Activated CD4-positive, alpha-beta T cell treated with anti-CD3 and anti-CD28 coated beads, Interleukin-2, amount 10 ng/mL, durations not matched to agents 24 days and 14 days (primary cell): ENCODE results near the gene LRRC46. TPM values are rescaled to one million over a fixed set of nuclear protein-coding genes. Genes with fewer than 3 reads are reported as not detected.

Experiments used
- DNase-seq: peaks from one replicate; pipeline ENCODE4 v3.0.0; 2022
- H3K27ac Mint-ChIP-seq: one replicate; pipeline ENCODE4 v1.8.0; 2022; ENCODE audit warnings: mild to moderate bottlenecking, mixed read lengths
- H3K27me3 Mint-ChIP-seq: one replicate; pipeline ENCODE4 v1.8.0; 2022; ENCODE audit warnings: mixed read lengths
- H3K36me3 Mint-ChIP-seq: one replicate; pipeline ENCODE4 v1.8.0; 2022; ENCODE audit warnings: low read depth, mild to moderate bottlenecking, mixed read lengths
- H3K4me1 Mint-ChIP-seq: one replicate; pipeline ENCODE4 v1.8.0; 2021; ENCODE audit warnings: mixed read lengths
- H3K4me3 Mint-ChIP-seq: one replicate; pipeline ENCODE4 v1.8.0; 2022; ENCODE audit warnings: mild to moderate bottlenecking, moderate library complexity, mixed read lengths
- H3K9me3 Mint-ChIP-seq: one replicate; pipeline ENCODE4 v1.8.0; 2021; ENCODE audit warnings: mixed read lengths
- intact Hi-C: fragments of 100-400 bp; cut with micrococcal nuclease; formaldehyde crosslinking; loops from one replicate; pipeline ENCODE4 v1.15.1; 2023
- total RNA-seq: library from RNA; stranded (reverse); gene quantifications from 2 replicates; pipeline ENCODE4 v1.2.3, GENCODE V29; 2022

LRRC46 gene
- total RNA-seq, result 0.33 and 0.44 TPM in 2 replicates

- Mint-ChIP-seq H3K4me1 (peaks cover 38% of the 10 kb centered on the region), H3K36me3 (peaks cover 26% of the 10 kb centered on the region), H3K9me3 (no peaks in the 10 kb centered on the region), H3K27me3 (no peaks in the 10 kb centered on the region), H3K4me3 (peak within 1 kb of the TSS; percentile 94), H3K27ac (peak within 1 kb of the TSS; percentile 89)
- peak; percentile 98 for DNase-seq
- intact Hi-C loops, result loop anchor here (1.0 to 2.0 kb wide), 2 partner anchors 10 to 64 kb away; partner anchors contain the start of gene OSBPL7
Observed at GRCh38 chr17:47831003-47831933, at the start of gene LRRC46, which contains the start of gene MRPL10. Gene LRRC46 (plus strand): TSS chr17:47831670. CDS start chr17:47831990, 320 bp downstream. Gene MRPL10 (minus strand): TSS chr17:47831541. CDS start chr17:47831511, 30 bp downstream.

GRCh38 chr17:47785538-47786123, 45.8 kb upstream of the LRRC46 start:
- H3K4me1 Mint-ChIP-seq, result peaks cover 6% of the 10 kb centered on the region
- DNase-seq, result peak; percentile 82
- no peak overlapping the region for H3K4me3 Mint-ChIP-seq
- H3K36me3 Mint-ChIP-seq, result no peaks in the 10 kb centered on the region
- no peak overlapping the region for H3K27ac Mint-ChIP-seq
- H3K27me3 Mint-ChIP-seq, result peaks cover 55% of the 10 kb centered on the region
- intact Hi-C loops, result no loop called here
- H3K9me3 Mint-ChIP-seq, result no peaks in the 10 kb centered on the region

- intact Hi-C loops, result loop anchor here (5.0 kb wide), 1 partner anchor 53 kb away; no protein-coding TSS in a partner anchor
- Mint-ChIP-seq H3K36me3 (no peaks in the 10 kb centered on the region), H3K27me3 (peaks cover 65% of the 10 kb centered on the region)
Observed at GRCh38 chr17:47789611-47790561, 41.6 kb upstream of the LRRC46 start.

GRCh38 chr17:47791025-47791424, 40.4 kb upstream of the LRRC46 start:
- peaks cover 8% of the 10 kb centered on the region for H3K4me1 Mint-ChIP-seq
- H3K27me3 Mint-ChIP-seq, result peaks cover 65% of the 10 kb centered on the region
- peak overlapping the region; percentile 69 for H3K4me3 Mint-ChIP-seq
- no peaks in the 10 kb centered on the region for H3K9me3 Mint-ChIP-seq
- intact Hi-C loops, result loop anchor here (5.0 kb wide), 1 partner anchor 54 kb away; no protein-coding TSS in a partner anchor
- H3K36me3 Mint-ChIP-seq, result no peaks in the 10 kb centered on the region
- H3K27ac Mint-ChIP-seq, result no peak overlapping the region
- no peak for DNase-seq

More at GRCh38 chr17:47789611-47790561, 41.6 kb upstream of the LRRC46 start:
- Mint-ChIP-seq H3K27ac (no peak overlapping the region), H3K4me3 (peak overlapping the region; percentile 69), H3K9me3 (no peaks in the 10 kb centered on the region), H3K4me1 (peaks cover 8% of the 10 kb centered on the region)
- peak; percentile 85 for DNase-seq

GRCh38 chr17:47792457-47792856, 39.0 kb upstream of the LRRC46 start:
- no peak overlapping the region for H3K27ac Mint-ChIP-seq
- no peak for DNase-seq
- H3K4me1 Mint-ChIP-seq, result peaks cover 8% of the 10 kb centered on the region
- no peak overlapping the region for H3K4me3 Mint-ChIP-seq
- H3K36me3 Mint-ChIP-seq, result no peaks in the 10 kb centered on the region
- H3K9me3 Mint-ChIP-seq, result no peaks in the 10 kb centered on the region
- H3K27me3 Mint-ChIP-seq, result peaks cover 65% of the 10 kb centered on the region
- intact Hi-C loops, result loop anchor here (5.0 kb wide), 1 partner anchor 55 kb away; no protein-coding TSS in a partner anchor

DNA sequence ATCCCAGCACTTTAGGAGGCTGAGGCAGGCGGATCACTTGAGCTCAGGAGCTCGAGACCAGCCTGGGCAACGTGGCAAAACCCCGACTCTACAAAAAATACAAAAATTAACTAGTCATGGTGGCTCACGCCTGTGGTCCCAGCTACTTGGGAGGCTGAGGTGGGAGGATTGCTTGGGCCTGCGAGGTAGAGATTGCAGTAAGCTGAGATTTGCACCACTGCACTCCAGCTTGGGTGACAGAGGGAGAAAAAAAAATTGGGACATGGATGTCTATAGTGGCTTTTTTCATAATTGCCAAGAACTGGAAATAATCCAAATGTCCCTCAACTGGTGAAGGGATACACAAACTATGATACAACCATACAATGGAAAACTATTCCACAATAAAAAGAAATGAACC, 38.5 kb upstream of the LRRC46 start:
- Mint-ChIP-seq H3K9me3 (no peaks in the 10 kb centered on the region), H3K4me3 (no peak overlapping the region), H3K27me3 (peaks cover 64% of the 10 kb centered on the region), H3K4me1 (peaks cover 8% of the 10 kb centered on the region), H3K27ac (no peak overlapping the region), H3K36me3 (no peaks in the 10 kb centered on the region)
- intact Hi-C loops, result loop anchor here (5.0 kb wide), 1 partner anchor 56 kb away; no protein-coding TSS in a partner anchor
- DNase-seq, result no peak

DNA sequence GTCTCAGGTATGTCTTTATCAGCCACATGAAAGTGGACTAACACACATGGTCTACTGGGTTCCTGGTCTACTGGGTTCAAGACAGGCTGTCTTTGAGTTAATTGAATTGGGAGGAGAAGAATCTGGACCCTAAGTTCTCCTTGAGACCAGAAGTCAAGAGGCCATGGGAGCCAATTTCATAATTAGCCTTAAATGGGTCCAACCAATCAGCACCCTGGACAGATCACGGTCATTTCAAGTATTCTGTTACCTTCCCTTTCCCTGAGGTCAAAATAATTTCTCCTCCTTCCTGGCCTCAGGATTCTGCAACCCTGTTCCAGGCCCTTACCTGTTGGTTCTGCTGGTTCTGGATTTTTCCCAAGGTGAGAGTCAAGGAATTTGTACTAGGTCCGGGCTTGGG, 33.7 kb upstream of the LRRC46 start:
- Mint-ChIP-seq H3K36me3 (no peaks in the 10 kb centered on the region), H3K4me1 (peaks cover 3% of the 10 kb centered on the region), H3K4me3 (no peak overlapping the region), H3K27me3 (peaks cover 28% of the 10 kb centered on the region), H3K27ac (no peak overlapping the region), H3K9me3 (no peaks in the 10 kb centered on the region)
- intact Hi-C loops, result no loop called here
- peak; percentile 58 for DNase-seq

DNA sequence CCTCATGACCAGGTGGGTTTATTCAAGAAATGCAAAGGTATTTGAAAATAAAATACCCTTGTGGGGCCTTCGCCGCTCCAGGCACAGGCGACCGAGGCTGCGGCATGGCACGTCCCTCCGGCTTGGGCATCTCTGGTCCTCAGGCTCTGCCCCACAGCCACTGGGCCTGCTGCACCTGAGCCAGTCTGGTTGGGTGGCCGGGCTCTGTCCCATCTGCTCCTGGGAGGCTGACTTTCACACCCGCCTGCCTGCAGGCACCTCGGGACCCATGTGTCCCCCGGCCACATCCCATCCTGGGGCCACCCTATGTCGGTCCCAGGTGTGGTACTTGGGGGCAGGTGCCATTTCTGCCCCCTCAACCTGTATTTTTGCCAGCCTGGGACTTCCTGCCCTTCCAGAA, 30.8 kb upstream of the LRRC46 start:
- H3K27ac Mint-ChIP-seq, result no peak overlapping the region
- intact Hi-C loops, result no loop called here

DNA sequence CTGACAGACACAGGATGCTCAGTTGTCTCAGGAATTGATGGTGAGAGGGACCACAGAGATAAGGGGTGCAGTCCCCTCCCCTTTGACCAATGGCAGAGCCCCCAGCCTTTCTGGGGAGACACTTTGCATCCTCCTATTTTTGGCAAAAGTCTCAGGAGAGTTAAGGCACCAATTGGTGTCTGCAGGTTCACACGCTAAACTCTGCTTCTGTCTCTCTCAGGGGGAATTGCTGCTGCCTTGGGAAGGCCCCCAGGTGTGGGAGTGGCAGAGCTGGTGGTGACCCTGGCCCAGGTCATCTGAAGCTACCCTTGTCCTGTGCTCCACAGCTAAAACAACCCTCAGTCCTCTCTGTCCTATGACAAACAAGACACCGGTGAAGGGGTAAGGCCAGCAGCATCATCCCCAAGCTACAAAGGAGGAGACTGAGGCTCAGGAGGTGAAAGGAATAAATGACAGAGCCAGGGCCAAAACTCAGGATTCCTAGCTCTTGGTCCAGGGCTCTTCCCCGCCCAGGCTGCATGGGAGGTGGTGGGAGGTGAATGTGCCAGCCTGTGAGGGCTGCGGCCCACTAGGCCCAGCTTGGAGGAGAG, 30.2 kb upstream of the LRRC46 start:
- intact Hi-C loops, result no loop called here
- H3K4me1 Mint-ChIP-seq, result peaks cover 3% of the 10 kb centered on the region
- H3K36me3 Mint-ChIP-seq, result no peaks in the 10 kb centered on the region

More for the DNA sequence above, 30.8 kb upstream of the LRRC46 start:
- peaks cover 3% of the 10 kb centered on the region for H3K4me1 Mint-ChIP-seq
- no peak for DNase-seq
- no peak overlapping the region for H3K4me3 Mint-ChIP-seq
- H3K27me3 Mint-ChIP-seq, result peaks cover 7% of the 10 kb centered on the region
- H3K9me3 Mint-ChIP-seq, result no peaks in the 10 kb centered on the region
- H3K36me3 Mint-ChIP-seq, result no peaks in the 10 kb centered on the region

GRCh38 chr17:47801906-47802305, 29.6 kb upstream of the LRRC46 start:
- peaks cover 3% of the 10 kb centered on the region for H3K4me1 Mint-ChIP-seq
- no peaks in the 10 kb centered on the region for H3K9me3 Mint-ChIP-seq
- H3K4me3 Mint-ChIP-seq, result no peak overlapping the region
- no peak for DNase-seq
- intact Hi-C loops, result loop anchor here (1.0 to 2.0 kb wide), 3 partner anchors 25 to 138 kb away; no protein-coding TSS in a partner anchor
- H3K27me3 Mint-ChIP-seq, result peaks cover 7% of the 10 kb centered on the region
- no peaks in the 10 kb centered on the region for H3K36me3 Mint-ChIP-seq
- no peak overlapping the region for H3K27ac Mint-ChIP-seq

More for the DNA sequence above, 30.2 kb upstream of the LRRC46 start:
- no peak for DNase-seq
- Mint-ChIP-seq H3K4me3 (no peak overlapping the region), H3K9me3 (no peaks in the 10 kb centered on the region), H3K27ac (no peak overlapping the region), H3K27me3 (peaks cover 7% of the 10 kb centered on the region)

- no peak overlapping the region for H3K4me3 Mint-ChIP-seq
- intact Hi-C loops, result loop anchor here (1.0 to 2.0 kb wide), 3 partner anchors 26 to 138 kb away; no protein-coding TSS in a partner anchor
- H3K9me3 Mint-ChIP-seq, result no peaks in the 10 kb centered on the region
- peaks cover 5% of the 10 kb centered on the region for H3K27me3 Mint-ChIP-seq
- no peak overlapping the region for H3K27ac Mint-ChIP-seq
- H3K36me3 Mint-ChIP-seq, result peaks cover 1% of the 10 kb centered on the region
- peak; percentile 87 for DNase-seq
- peaks cover 3% of the 10 kb centered on the region for H3K4me1 Mint-ChIP-seq
Observed at GRCh38 chr17:47802341-47803022, 29.0 kb upstream of the LRRC46 start.

GRCh38 chr17:47803201-47803600, 28.3 kb upstream of the LRRC46 start:
- H3K36me3 Mint-ChIP-seq, result peaks cover 6% of the 10 kb centered on the region
- H3K4me1 Mint-ChIP-seq, result peaks cover 3% of the 10 kb centered on the region
- intact Hi-C loops, result loop anchor here (2.0 kb wide), 1 partner anchor 26 kb away; no protein-coding TSS in a partner anchor
- no peaks in the 10 kb centered on the region for H3K9me3 Mint-ChIP-seq
- no peak overlapping the region for H3K27ac Mint-ChIP-seq
- DNase-seq, result no peak
- H3K4me3 Mint-ChIP-seq, result no peak overlapping the region
- peaks cover 2% of the 10 kb centered on the region for H3K27me3 Mint-ChIP-seq
